HepG2 (cell line): ENCODE results near the gene EFNA4. TPM values are rescaled to one million over a fixed set of nuclear protein-coding genes. Genes with fewer than 3 reads are reported as not detected.

Experiments
- AHR ChIP-seq: IDR thresholded peaks from 2 replicates; pipeline ENCODE4 v1.6.1; 2018; ENCODE audit warnings: missing genetic modification reagents, missing compliant biosample characterization
- ATF2 ChIP-seq: sonication (generic); formaldehyde crosslinking; IDR thresholded peaks from 2 replicates; pipeline ENCODE4 v1.4.0; 2020; ENCODE audit warnings: missing genetic modification reagents
- CREB1 ChIP-seq, 2 experiments: fragments of 450-650 bp in 1 of 2; IDR thresholded peaks; 2 replicates each; pipeline ENCODE4 v1.6.1; 2016 to 2017; ENCODE audit warnings: control low read depth in 1 of 2, mild to moderate bottlenecking in 1 of 2, missing compliant biosample characterization in 1 of 2, missing genetic modification characterization in 1 of 2
- HNRNPLL ChIP-seq: fragments of 200-400 bp; formaldehyde crosslinking; IDR thresholded peaks from 2 replicates; pipeline ENCODE4 v1.6.1; 2017; ENCODE audit warnings: mild to moderate bottlenecking, low read depth, low read length; ENCODE audit not compliant: poor library complexity, severe bottlenecking
- NR2F6 ChIP-seq, 2 experiments: IDR thresholded peaks; 2 replicates each; pipeline ENCODE4 v1.6.1; 2016; ENCODE audit warnings: antibody characterized with exemption in 1 of 2, mild to moderate bottlenecking in 1 of 2
- PHF5A ChIP-seq: IDR thresholded peaks from one replicate; pipeline ENCODE4 v1.6.1; 2018; ENCODE audit warnings: low read depth, missing genetic modification reagents; ENCODE audit not compliant: unreplicated experiment
- TOPORS ChIP-seq: sonication (generic); formaldehyde crosslinking; IDR thresholded peaks from 2 replicates; pipeline ENCODE4 v1.8.0; 2023; ENCODE audit warnings: mild to moderate bottlenecking, missing genetic modification reagents
- ZNF512B ChIP-seq: sonication (generic); formaldehyde crosslinking; IDR thresholded peaks from 2 replicates; pipeline ENCODE4 v1.5.1; 2020; ENCODE audit warnings: missing genetic modification reagents, mild to moderate bottlenecking, borderline replicate concordance
- ZNF546 ChIP-seq: sonication (generic); formaldehyde crosslinking; conservative IDR thresholded peaks from 2 replicates; pipeline ENCODE4 v1.8.1; 2023; ENCODE audit warnings: mild to moderate bottlenecking, missing genetic modification reagents
- ZNF567 ChIP-seq: sonication (generic); formaldehyde crosslinking; IDR thresholded peaks from 2 replicates; pipeline ENCODE4 v1.8.1; 2023; ENCODE audit warnings: mild to moderate bottlenecking, missing genetic modification reagents, borderline replicate concordance
- ZNF614 ChIP-seq: IDR thresholded peaks from 2 replicates; pipeline ENCODE4 v1.6.1; 2018; ENCODE audit warnings: missing biosample characterization, missing genetic modification reagents, inconsistent platforms, borderline replicate concordance
- ZNF687 ChIP-seq: sonication (generic); formaldehyde crosslinking; IDR thresholded peaks from 2 replicates; pipeline ENCODE4 v1.5.1; 2020; ENCODE audit warnings: mild to moderate bottlenecking, missing genetic modification reagents, moderate library complexity
- ZNF709 ChIP-seq: sonication (generic); formaldehyde crosslinking; IDR thresholded peaks from 2 replicates; pipeline ENCODE4 v1.5.0; 2020; ENCODE audit warnings: mild to moderate bottlenecking, missing genetic modification reagents
- ZNF766 ChIP-seq: sonication (generic); formaldehyde crosslinking; IDR thresholded peaks from 2 replicates; pipeline ENCODE4 v1.5.0; 2020; ENCODE audit warnings: missing genetic modification reagents, borderline replicate concordance
- polyA plus RNA-seq, 8 experiments: library from polyadenylated mRNA; depleted of rRNA in 3 of 8; stranded (reverse) in 7 of 8; unstranded in 1 of 8; fragments of >200 nt; fragmentation: Illumina TruSeq in 4 of 8; extraction: Trizol in 4 of 8; gene quantifications; 2 replicates each; pipeline versions ENCODE4 v1.2.1 to v1.2.3, GENCODE V29; 2011 to 2016; ENCODE audit warnings: low read depth in 4 of 8, missing spikeins in 1 of 8, mixed read lengths in 1 of 8; ENCODE audit not compliant: insufficient read depth in 1 of 8
- total RNA-seq, 5 experiments: library from RNA; depleted of rRNA; stranded (reverse); fragments of >200 nt; fragmentation: Illumina TruSeq; extraction: Trizol; gene quantifications; 2 replicates each; pipeline ENCODE4 v1.2.3, GENCODE V29; 2016; ENCODE audit warnings: low read depth in 1 of 5

EFNA4 gene
- total and polyA plus RNA-seq, 2 of the 13 experiments (the other 11 are each of a cell fraction or from before 2014, with no cell fraction given), result 12.0 to 17.2 TPM

GRCh38 chr1:155091071-155092051 lies 27.8 kb downstream of the EFNA4 start (continued):
- TF ChIP-seq ZNF687 (peak; percentile 93), CREB1 (IDR thresholded peaks at IDR 0.05) (no peak), CREB1 (CRISPR knock-in tag; IDR thresholded peaks at IDR 0.05) (no peak), NR2F6 (IDR thresholded peaks at IDR 0.05) (peak; percentile 88), NR2F6 (CRISPR knock-in tag; IDR thresholded peaks at IDR 0.05) (peak; percentile 93), ATF2 (CRISPR knock-in tag) (peak; percentile 68; the same call in 1 of the 2 replicates), HNRNPLL (peak; percentile 56), ZNF546 (peak; percentile 43; the same call in 1 of the 2 replicates), PHF5A (CRISPR knock-in tag) (peak; percentile 93), ZNF512B (CRISPR knock-in tag) (peak; percentile 86; the same call in 1 of the 2 replicates), TOPORS (CRISPR knock-in tag) (peak; percentile 13; the same call in 1 of the 2 replicates), ZNF567 (peak; percentile 88; the same call in 1 of the 2 replicates), ZNF766 (0 out of 2 replicates have a peak, but pooled peaks have one; percentile 58), ZNF709 (no peak), ZNF614 (CRISPR knock-in tag) (peak; percentile 51; the same call in 1 of the 2 replicates), AHR (CRISPR knock-in tag) (0 out of 2 replicates have a peak, but pooled peaks have one; percentile 56)
